Memory B cell (primary cell): ENCODE data around the gene TIAM1.

Experiments
- ATAC-seq: fragments of 150-1000 bp; cut with Tn5 transposase; 2 replicates; pipeline ENCODE4 v1.10.0; 2021; ENCODE audit warnings: low read depth, mild to moderate bottlenecking, moderate library complexity
- DNase-seq, 2 donors: peaks; one replicate each; pipeline ENCODE4 v3.0.0; 2022; ENCODE audit warnings: low spot score in 2 of 2
- H3K27ac Mint-ChIP-seq: one replicate; pipeline ENCODE4 v1.8.0; 2022; ENCODE audit warnings: mild to moderate bottlenecking, moderate library complexity, mixed read lengths
- H3K27me3 Mint-ChIP-seq: one replicate; pipeline ENCODE4 v1.8.0; 2022; ENCODE audit warnings: mixed read lengths
- H3K36me3 Mint-ChIP-seq: one replicate; pipeline ENCODE4 v1.8.0; 2022; ENCODE audit warnings: mild to moderate bottlenecking, mixed read lengths
- H3K4me1 Mint-ChIP-seq: one replicate; pipeline ENCODE4 v1.8.0; 2022; ENCODE audit warnings: mixed read lengths
- H3K4me3 Mint-ChIP-seq: one replicate; pipeline ENCODE4 v1.8.0; 2022; ENCODE audit warnings: mild to moderate bottlenecking, moderate library complexity, mixed read lengths
- H3K9me3 Mint-ChIP-seq: one replicate; pipeline ENCODE4 v1.8.0; 2022; ENCODE audit warnings: mixed read lengths

The TIAM1 gene

DNA sequence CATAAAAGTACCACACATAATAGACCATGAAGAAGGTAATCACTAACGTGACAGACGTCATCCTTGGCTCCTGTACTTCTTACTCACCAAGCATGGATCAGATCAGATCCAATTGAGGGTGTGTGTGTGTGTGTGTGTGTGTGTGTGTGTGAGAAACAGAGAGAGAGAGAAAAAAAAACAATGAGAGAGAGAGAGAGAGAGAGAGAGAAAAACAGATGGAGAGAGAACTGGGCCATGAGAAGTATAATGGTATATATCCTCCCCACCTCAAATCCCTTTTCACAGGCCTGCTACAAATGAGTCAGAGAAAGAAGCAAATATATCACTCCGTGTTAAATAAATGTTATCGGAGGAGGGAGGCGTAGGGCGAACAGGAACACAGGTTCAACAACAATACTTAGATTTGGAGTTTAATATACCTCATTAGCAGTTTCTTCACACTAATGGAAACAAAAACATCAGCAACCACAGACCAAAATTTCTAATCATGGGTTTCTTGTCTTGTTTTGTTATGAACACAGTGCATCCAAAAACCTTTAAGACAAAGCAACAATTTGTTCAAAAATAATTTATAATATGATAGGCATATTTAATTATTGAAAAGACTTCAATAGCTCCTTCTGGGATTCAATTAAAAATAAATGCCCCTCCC lies 45.3 kb downstream of the TIAM1 start:
- H3K36me3 Mint-ChIP-seq, result no peaks in the 10 kb centered on the region
- H3K4me3 Mint-ChIP-seq, result no peak overlapping the region
- H3K9me3 Mint-ChIP-seq, result peaks cover 1% of the 10 kb centered on the region
- DNase-seq (no peak), ATAC-seq (no peak)
- H3K27ac Mint-ChIP-seq, result no peak overlapping the region
- H3K27me3 Mint-ChIP-seq, result peaks cover 2% of the 10 kb centered on the region
- no peaks in the 10 kb centered on the region for H3K4me1 Mint-ChIP-seq

DNA sequence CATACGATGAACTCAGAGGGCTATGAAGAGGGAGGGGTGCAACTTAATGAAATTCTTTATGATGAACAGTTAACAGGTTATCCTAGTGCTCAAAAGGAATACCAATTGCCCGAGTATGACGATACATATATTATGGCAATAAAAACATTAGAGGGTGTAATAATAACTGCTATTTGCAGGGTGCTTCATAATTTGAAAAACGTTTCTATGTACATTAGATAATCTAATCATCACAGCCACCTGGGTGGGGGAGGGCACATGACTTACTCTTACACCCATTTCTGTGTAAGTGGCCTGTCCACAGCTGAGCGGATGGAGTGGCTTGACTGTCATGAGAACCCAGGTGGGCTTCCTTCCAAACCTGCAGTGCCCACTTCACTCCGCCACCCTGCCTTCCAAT lies 46.3 kb downstream of the TIAM1 start:
- Mint-ChIP-seq H3K4me3 (no peak overlapping the region), H3K9me3 (peaks cover 1% of the 10 kb centered on the region), H3K36me3 (no peaks in the 10 kb centered on the region), H3K4me1 (no peaks in the 10 kb centered on the region), H3K27ac (no peak overlapping the region), H3K27me3 (peaks cover 2% of the 10 kb centered on the region)
- DNase-seq (no peak), ATAC-seq (no peak)

DNA sequence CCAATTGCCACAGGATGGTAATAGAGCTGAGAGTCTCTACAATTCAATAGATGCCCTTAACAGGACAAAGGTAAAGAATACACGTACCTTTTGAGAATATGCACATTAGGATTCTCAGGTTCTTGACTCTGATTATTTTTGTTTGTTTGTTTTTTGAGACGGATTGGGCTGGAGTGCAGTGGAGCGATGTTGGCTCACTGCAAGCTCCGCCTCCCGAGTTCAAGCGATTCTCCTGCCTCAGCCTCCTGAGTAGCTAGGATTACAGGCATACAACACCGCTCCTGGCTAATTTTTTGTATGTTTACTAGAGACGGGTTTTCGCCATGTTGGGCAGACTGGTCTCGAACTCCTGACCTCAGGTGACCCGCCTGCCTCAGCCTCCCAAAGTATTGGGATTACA lies 48.4 kb downstream of the TIAM1 start:
- Mint-ChIP-seq H3K36me3 (no peaks in the 10 kb centered on the region), H3K27ac (no peak overlapping the region), H3K4me3 (no peak overlapping the region), H3K27me3 (peaks cover 2% of the 10 kb centered on the region), H3K9me3 (peaks cover 1% of the 10 kb centered on the region), H3K4me1 (no peaks in the 10 kb centered on the region)
- ATAC-seq (no peak), DNase-seq (no peak)

DNA sequence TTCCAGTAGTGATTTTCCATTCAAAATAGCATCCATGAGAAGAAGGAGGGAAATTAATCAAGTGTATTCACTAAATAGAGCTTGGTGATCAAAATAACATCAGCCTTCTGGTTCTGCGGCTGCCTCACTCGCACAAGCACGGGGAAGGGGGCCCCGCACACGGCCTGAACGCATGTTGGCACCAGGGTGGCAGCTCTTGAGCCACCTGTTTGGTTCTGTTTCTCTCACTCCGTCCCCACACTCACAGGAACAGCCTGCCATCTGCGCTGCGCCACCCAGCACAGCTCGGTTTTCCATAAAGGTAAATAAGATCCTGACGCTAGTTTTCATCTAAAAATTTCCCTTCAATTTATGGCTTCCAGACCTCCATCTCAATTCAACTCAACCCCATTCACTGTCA lies 49.4 kb downstream of the TIAM1 start:
- peaks cover 1% of the 10 kb centered on the region for H3K9me3 Mint-ChIP-seq
- H3K4me1 Mint-ChIP-seq, result no peaks in the 10 kb centered on the region
- DNase-seq (no peak), ATAC-seq (no peak)
- H3K36me3 Mint-ChIP-seq, result no peaks in the 10 kb centered on the region
- H3K4me3 Mint-ChIP-seq, result no peak overlapping the region
- H3K27me3 Mint-ChIP-seq, result peaks cover 2% of the 10 kb centered on the region
- H3K27ac Mint-ChIP-seq, result no peak overlapping the region

DNA sequence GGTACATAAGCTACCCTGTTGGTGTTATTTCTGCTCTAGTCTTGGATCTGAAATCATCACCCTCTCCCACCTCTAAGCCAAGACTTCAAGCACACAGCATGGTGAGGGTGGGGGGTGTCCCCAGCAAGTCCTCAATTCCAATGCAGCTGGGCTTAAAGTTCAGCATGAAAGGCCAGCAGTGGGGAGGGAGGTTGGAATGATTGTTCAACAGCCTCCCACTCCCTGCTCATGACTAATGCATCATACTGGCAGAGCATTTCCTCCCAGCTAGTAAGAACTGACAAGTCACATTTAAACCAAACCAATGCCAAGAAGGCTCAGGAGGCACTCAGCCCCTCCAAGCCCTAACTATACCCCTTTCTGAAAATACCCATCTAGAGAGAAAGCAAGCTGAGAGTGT lies 50.1 kb downstream of the TIAM1 start:
- Mint-ChIP-seq H3K4me1 (no peaks in the 10 kb centered on the region), H3K9me3 (peaks cover 1% of the 10 kb centered on the region), H3K27ac (no peak overlapping the region)

DNA sequence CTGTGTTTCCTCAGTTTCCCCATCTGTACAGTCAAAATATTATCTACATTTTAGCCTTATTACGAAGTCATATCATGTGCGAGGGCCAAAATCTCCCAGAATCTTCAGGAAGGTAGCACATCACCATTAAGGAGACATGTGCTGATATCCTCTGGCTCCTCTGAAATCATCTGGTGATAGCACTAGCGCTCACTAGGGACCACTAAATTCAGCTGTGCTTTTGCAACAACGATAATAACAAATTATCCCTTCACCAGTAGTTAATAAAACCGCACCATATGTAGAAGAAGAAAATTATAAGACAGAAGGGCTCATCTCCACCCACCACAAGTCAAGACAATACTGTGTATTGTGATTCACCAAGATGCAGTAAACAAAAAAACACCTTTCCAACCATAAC lies 53.3 kb downstream of the TIAM1 start:
- Mint-ChIP-seq H3K9me3 (peaks cover 5% of the 10 kb centered on the region), H3K27ac (no peak overlapping the region), H3K27me3 (no peaks in the 10 kb centered on the region), H3K36me3 (no peaks in the 10 kb centered on the region), H3K4me3 (no peak overlapping the region), H3K4me1 (no peaks in the 10 kb centered on the region)
- DNase-seq, result no peak
- ATAC-seq, result no peak

More for the DNA sequence above, 50.1 kb downstream of the TIAM1 start:
- Mint-ChIP-seq H3K4me3 (no peak overlapping the region), H3K36me3 (no peaks in the 10 kb centered on the region), H3K27me3 (peaks cover 2% of the 10 kb centered on the region)
- ATAC-seq (no peak), DNase-seq (no peak)

DNA sequence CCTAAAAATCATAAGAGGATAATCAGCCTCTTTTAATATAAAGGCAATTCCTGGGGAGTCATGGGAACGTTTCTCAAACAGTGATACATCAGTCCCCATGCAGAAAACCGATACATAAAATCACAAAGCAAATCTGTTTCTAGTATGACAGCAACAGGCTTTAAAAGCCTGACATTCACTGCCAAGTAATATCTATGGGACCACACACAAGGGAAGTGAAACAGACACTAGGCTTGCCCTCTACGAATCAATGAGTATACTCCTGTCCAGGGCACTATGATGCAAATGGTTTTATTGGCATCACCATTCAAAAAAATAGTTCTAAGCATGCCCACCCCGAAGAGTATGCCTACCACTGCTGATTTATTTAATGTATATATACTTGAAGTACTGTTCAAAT lies 54.4 kb downstream of the TIAM1 start:
- Mint-ChIP-seq H3K27me3 (no peaks in the 10 kb centered on the region), H3K27ac (no peak overlapping the region), H3K4me3 (no peak overlapping the region), H3K36me3 (no peaks in the 10 kb centered on the region), H3K4me1 (no peaks in the 10 kb centered on the region), H3K9me3 (peaks cover 5% of the 10 kb centered on the region)
- ATAC-seq, result no peak
- no peak for DNase-seq

DNA sequence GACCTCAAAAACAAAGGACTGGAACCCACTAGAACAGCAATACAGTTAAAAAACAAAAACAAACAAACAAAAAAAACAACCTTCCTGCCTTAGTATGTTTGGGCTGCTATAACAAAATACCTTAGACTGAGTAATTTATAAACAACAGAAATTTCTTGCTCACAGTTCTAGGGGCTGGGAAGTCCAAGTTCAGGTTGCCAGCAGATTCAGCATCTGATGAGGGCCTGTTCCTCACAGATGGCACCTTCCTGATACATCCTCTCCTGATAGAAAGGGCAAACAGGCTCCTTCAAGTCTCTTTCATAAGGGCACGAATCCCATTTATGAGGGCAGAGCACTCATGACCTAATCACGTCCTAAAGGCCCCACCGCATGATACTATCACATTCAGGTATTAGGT lies 55.9 kb downstream of the TIAM1 start:
- ATAC-seq (no peak), DNase-seq (no peak)
- Mint-ChIP-seq H3K27ac (no peak overlapping the region), H3K4me3 (no peak overlapping the region), H3K4me1 (no peaks in the 10 kb centered on the region), H3K36me3 (no peaks in the 10 kb centered on the region), H3K9me3 (peaks cover 5% of the 10 kb centered on the region), H3K27me3 (no peaks in the 10 kb centered on the region)

DNA sequence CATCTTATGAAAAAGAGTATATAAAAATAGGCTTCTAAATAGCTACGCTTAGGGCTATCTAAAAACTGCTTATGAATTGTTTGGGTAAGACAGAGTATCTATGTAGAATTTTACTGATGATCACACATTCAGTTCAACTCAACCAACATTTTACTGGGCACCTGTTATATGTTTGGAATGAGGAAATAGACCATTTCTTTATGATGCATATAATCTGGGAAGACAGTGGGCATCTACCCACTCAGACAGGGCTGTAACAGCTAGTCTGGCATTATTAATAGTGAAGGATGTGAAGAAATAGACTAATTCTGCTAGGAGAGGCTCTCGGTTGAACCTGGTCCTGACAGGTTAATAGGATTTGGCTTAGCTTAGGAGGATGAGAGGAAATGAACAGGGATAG lies 56.9 kb downstream of the TIAM1 start:
- ATAC-seq (no peak), DNase-seq (no peak)
- Mint-ChIP-seq H3K4me1 (no peaks in the 10 kb centered on the region), H3K27me3 (no peaks in the 10 kb centered on the region), H3K27ac (no peak overlapping the region), H3K9me3 (peaks cover 5% of the 10 kb centered on the region), H3K4me3 (no peak overlapping the region), H3K36me3 (no peaks in the 10 kb centered on the region)

DNA sequence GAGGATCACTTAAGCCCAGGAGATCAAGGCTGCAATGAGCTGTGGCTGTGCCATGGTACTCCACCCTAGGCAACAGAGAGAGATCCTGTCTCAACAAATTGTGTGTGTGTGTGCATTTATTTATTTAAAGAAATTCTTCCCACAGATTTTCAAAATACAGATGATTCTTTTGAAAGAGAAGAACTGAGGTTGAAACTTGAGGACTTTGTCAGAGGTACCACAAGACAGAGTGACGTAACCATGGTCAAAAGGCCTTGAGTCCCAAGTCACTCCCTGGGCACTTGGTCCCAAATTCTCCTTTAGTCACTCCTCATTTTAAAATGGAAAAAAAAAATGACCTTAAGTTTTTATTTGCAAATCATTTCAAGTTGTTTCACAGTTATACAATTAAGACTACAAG lies 57.4 kb downstream of the TIAM1 start:
- H3K27ac Mint-ChIP-seq, result no peak overlapping the region
- H3K4me1 Mint-ChIP-seq, result no peaks in the 10 kb centered on the region
- DNase-seq (no peak), ATAC-seq (no peak)
- H3K9me3 Mint-ChIP-seq, result peaks cover 6% of the 10 kb centered on the region
- peaks cover under 1% of the 10 kb centered on the region for H3K27me3 Mint-ChIP-seq
- H3K4me3 Mint-ChIP-seq, result no peak overlapping the region
- H3K36me3 Mint-ChIP-seq, result no peaks in the 10 kb centered on the region

DNA sequence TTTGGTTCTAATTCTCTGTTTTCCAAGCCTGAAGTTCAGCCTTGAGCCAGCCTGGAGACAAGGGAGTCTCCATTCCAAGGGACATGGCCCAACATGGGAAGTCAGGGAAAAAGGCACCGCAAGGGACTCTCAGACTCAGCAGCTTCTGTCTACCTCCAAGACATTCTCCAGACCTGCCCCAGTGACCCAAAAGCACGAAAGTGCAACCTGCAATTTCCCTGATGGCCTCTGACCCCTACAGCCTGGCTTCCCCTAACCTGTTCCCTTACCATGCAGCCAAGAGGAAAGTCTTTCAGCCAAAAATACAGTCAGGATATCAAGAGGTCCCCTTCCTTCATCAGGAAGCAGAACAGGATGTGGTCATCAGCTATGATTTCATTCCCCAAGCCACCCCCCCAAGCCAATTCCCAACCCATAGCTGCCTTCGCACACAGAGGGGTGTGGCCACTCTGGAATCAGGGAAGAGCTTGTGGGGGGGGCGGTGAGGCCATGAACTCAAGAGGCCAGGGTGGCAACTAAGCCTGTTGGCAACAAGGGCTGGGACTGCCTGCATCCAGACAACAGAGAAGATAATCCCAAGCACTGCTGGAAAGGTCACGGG lies 59.2 kb downstream of the TIAM1 start:
- no peak for DNase-seq
- Mint-ChIP-seq H3K9me3 (peaks cover 8% of the 10 kb centered on the region), H3K27ac (no peak overlapping the region), H3K27me3 (peaks cover 3% of the 10 kb centered on the region), H3K4me1 (no peaks in the 10 kb centered on the region), H3K4me3 (no peak overlapping the region), H3K36me3 (no peaks in the 10 kb centered on the region)
- no peak for ATAC-seq

DNA sequence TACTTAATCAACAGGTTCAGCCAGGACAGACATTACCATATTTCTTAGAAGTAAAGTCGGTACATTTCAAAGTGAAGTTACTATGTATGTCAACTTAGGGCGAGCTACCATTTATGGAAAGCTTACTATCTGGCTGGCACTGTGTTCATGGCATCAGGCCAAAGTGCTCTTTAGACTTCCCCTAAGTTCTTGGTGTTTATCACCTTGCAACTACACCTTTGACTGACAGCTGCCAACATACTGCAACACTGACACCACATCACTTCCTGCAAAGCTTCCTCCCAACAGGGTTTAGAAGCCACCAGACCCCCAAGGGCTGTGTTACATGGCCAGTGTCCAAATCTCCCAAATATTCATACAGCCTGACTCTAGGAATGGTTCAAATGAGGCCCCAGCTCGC lies 61.0 kb downstream of the TIAM1 start:
- H3K27me3 Mint-ChIP-seq, result peaks cover 3% of the 10 kb centered on the region
- no peak overlapping the region for H3K27ac Mint-ChIP-seq
- DNase-seq, result no peak
- no peak for ATAC-seq
- peaks cover 8% of the 10 kb centered on the region for H3K9me3 Mint-ChIP-seq
- no peaks in the 10 kb centered on the region for H3K36me3 Mint-ChIP-seq
- H3K4me3 Mint-ChIP-seq, result no peak overlapping the region
- no peaks in the 10 kb centered on the region for H3K4me1 Mint-ChIP-seq

DNA sequence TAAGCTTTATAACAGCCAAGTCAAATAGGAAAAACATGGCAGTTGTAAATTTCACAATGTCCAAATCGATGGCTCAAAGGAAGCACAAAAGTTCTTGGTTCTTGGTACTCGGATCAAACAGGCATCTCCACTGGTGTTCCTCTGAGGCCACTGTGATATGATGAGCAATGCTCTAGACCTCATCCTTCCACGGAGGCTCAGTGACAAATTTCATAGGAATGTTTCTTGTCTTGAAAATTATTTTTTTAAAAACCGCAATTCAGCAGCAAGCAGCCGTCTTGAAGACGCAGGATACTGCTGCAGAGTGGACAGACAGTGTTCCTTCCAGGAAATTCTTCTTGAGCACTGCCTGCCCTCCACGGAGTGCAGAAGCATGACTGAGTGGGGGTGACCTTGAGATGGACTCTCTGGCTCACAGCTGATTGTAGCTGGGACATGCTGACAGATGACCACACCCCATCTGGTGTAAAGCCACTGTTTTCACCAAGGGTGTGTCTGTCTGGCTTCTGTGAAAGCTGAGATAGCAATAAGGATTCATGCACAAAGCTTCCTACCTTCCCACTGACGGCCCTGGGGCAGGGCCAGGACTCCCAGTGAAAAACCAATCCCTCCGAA lies 61.9 kb downstream of the TIAM1 start:
- H3K4me3 Mint-ChIP-seq, result no peak overlapping the region
- H3K4me1 Mint-ChIP-seq, result no peaks in the 10 kb centered on the region
- DNase-seq (no peak), ATAC-seq (no peak)
- H3K9me3 Mint-ChIP-seq, result peaks cover 3% of the 10 kb centered on the region
- no peaks in the 10 kb centered on the region for H3K36me3 Mint-ChIP-seq
- no peak overlapping the region for H3K27ac Mint-ChIP-seq
- H3K27me3 Mint-ChIP-seq, result peaks cover 3% of the 10 kb centered on the region

DNA sequence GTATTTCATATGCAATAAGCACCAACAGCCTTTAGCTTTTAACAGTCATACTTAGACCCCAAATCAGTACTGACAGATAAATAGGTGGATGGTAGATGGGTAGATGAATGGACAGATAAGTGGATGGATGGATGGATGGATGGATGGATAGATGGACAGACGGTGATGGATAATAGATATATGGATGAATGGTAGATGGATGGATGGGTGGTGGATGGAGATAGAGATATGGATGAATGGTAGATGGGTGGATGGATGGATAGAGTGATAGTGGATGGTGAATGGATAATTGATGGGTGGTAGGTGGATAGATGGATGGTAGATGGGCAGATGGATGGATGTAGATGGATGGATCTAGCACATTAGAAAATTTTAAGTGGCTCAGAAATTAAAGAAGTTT lies 62.5 kb downstream of the TIAM1 start:
- Mint-ChIP-seq H3K27ac (no peak overlapping the region), H3K27me3 (peaks cover 3% of the 10 kb centered on the region), H3K4me3 (no peak overlapping the region), H3K36me3 (no peaks in the 10 kb centered on the region), H3K9me3 (peaks cover 3% of the 10 kb centered on the region), H3K4me1 (no peaks in the 10 kb centered on the region)
- DNase-seq (no peak), ATAC-seq (no peak)

DNA sequence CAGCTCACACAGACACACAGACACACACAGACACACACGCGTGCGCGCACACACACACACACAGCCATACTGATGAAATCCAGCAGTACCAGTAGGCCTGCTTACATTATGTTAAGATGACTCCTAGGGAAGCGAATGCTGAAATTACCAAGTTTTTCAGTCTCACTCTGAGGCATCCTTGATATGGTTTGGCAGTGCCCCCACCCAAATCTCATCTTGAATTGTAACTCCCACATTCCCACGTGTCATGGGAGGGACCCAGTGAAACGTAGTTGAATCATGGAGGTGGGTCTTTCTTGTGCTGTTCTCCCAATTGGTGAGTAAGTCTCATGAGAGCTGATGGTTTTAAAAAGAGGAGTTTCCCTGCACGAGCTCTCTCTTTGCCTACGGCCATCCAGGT lies 64.1 kb downstream of the TIAM1 start:
- Mint-ChIP-seq H3K4me1 (no peaks in the 10 kb centered on the region), H3K9me3 (peaks cover 5% of the 10 kb centered on the region), H3K27ac (no peak overlapping the region), H3K4me3 (no peak overlapping the region), H3K27me3 (peaks cover 3% of the 10 kb centered on the region), H3K36me3 (no peaks in the 10 kb centered on the region)
- DNase-seq (no peak), ATAC-seq (no peak)
